GM12891 (cell line): ENCODE measurements around the gene TBC1D4.

Source experiments
- PAX5 ChIP-seq: IDR thresholded peaks from 2 replicates; pipeline ENCODE4 v1.6.1; 2011; ENCODE audit warnings: low read length, moderate library complexity, mild to moderate bottlenecking; ENCODE audit not compliant: insufficient read depth, severe bottlenecking
- POLR2A ChIP-seq: IDR thresholded peaks from 2 replicates; pipeline ENCODE4 v1.6.1; 2011; ENCODE audit warnings: low read depth, low read length, control low read depth
- POLR2AphosphoS5 ChIP-seq: IDR thresholded peaks from 2 replicates; pipeline ENCODE4 v1.6.1; 2011; ENCODE audit warnings: low read depth, low read length, control low read depth
- POU2F2 ChIP-seq: IDR thresholded peaks from 2 replicates; pipeline ENCODE4 v1.6.1; 2011; ENCODE audit warnings: low read depth, mild to moderate bottlenecking, control low read depth, low read length, moderate library complexity
- SPI1 ChIP-seq: IDR thresholded peaks from 2 replicates; pipeline ENCODE4 v1.6.1; 2011; ENCODE audit warnings: low read depth, low read length, control low read depth
- TAF1 ChIP-seq: IDR thresholded peaks from 2 replicates; pipeline ENCODE4 v1.6.1; 2011; ENCODE audit warnings: low read depth, low read length, control low read depth

GRCh38 chr13:75316427-75316826 lies 165.5 kb downstream of the TBC1D4 start:
- no peak for TF ChIP-seq POLR2AphosphoS5
- TF ChIP-seq TAF1 = no peak
- TF ChIP-seq SPI1 = no peak
- TF ChIP-seq POLR2A = no peak
- TF ChIP-seq POU2F2 = no peak
- TF ChIP-seq PAX5 = no peak
